ENCODE measurements around the gene F7.
"Not testable (repeated sequence)": the region's sequence is repeated elsewhere in the genome, so short reads cannot be mapped to it uniquely, and the experiment has no call there.

Gene F7

GRCh38 chr13:113105921-113106452, 396 bp downstream of the F7 start:
- no peak for DNase-seq

- no peak for DNase-seq
These were observed 1.2 kb downstream of the F7 start for GRCh38 chr13:113106711-113107351.

GRCh38 chr13:113108521-113108920, 2.9 kb downstream of the F7 start:
- DNase-seq: not testable (repeated sequence)

- DNase-seq: no peak
These were observed 3.8 kb downstream of the F7 start for GRCh38 chr13:113109151-113110047.

- DNase-seq: peak; percentile 68
These were observed 4.7 kb downstream of the F7 start for GRCh38 chr13:113110048-113110851.

- no peak for DNase-seq
These were observed 5.3 kb downstream of the F7 start for GRCh38 chr13:113110852-113111315.

- not testable (repeated sequence) for DNase-seq
These were observed 6.2 kb downstream of the F7 start for GRCh38 chr13:113111821-113112220.

GRCh38 chr13:113112475-113112874, 6.9 kb downstream of the F7 start:
- not testable (repeated sequence) for DNase-seq

- DNase-seq: no peak
These were observed 7.6 kb downstream of the F7 start for GRCh38 chr13:113112893-113113845.

- no peak for DNase-seq
These were observed 8.3 kb downstream of the F7 start for GRCh38 chr13:113113846-113114271.

GRCh38 chr13:113114511-113115362, 9.1 kb downstream of the F7 start:
- no peak for DNase-seq

- no peak for DNase-seq
These were observed 10.0 kb downstream of the F7 start for GRCh38 chr13:113115363-113116205.

- DNase-seq: peak; percentile 37
These were observed 10.7 kb downstream of the F7 start for GRCh38 chr13:113116206-113116800.

- DNase-seq: peak; percentile 32
These were observed 11.3 kb downstream of the F7 start for GRCh38 chr13:113116871-113117271.

GRCh38 chr13:113117335-113117872, 11.8 kb downstream of the F7 start:
- DNase-seq: no peak

GRCh38 chr13:113117911-113118260, 12.3 kb downstream of the F7 start:
- peak; percentile 42 for DNase-seq

- DNase-seq: peak; percentile 37
These were observed 12.8 kb downstream of the F7 start for GRCh38 chr13:113118261-113119021.

GRCh38 chr13:113119166-113119821, 13.7 kb downstream of the F7 start:
- peak; percentile 36 for DNase-seq
